SK-N-SH (cell line): ENCODE results near the gene KLK14. TPM values are rescaled to one million over a fixed set of nuclear protein-coding genes. Genes with fewer than 3 reads are reported as not detected.

Source experiments
- CTCF ChIA-PET: fragments of 300-600, 350-600 bp; formaldehyde crosslinking; extraction: SDS; loops from one replicate; lab custom pipeline; 2021; lab: Yijun Ruan, JAX
- POLR2A ChIA-PET: fragments of 350-600 bp; sonication (Branson Sonifier 250); formaldehyde crosslinking; extraction: SDS; loops from one replicate; lab custom pipeline; 2020; ENCODE audit warnings: antibody characterized with exemption, inconsistent platforms; lab: Yijun Ruan, JAX
- DNase-seq: peaks from one replicate; pipeline ENCODE4 v3.0.0; 2012
- H2AFZ ChIP-seq: fragments of 200-600 bp; sonication (generic); 2 replicates; pipeline ENCODE4 v1.8.1; 2016; ENCODE audit warnings: antibody characterized with exemption, mild to moderate bottlenecking, low read depth
- H3F3A ChIP-seq: fragments of 200-600 bp; sonication (generic); replicated peaks from 2 replicates; pipeline ENCODE3; 2016; ENCODE audit warnings: antibody characterized with exemption, mild to moderate bottlenecking; ENCODE audit not compliant: insufficient read depth
- H3K27ac ChIP-seq, 2 experiments: fragments of 200-500 bp in 1 of 2; fragments of 200-600 bp in 1 of 2; sonication (Bioruptor generic) in 1 of 2; sonication (generic), shearing (Covaris generic) in 1 of 2; 2 replicates each; pipeline versions ENCODE4 v1.5.1 to v1.6.1; 2014 to 2016; ENCODE audit warnings: low read depth in 2 of 2, inconsistent platforms in 1 of 2, low read length in 1 of 2, mild to moderate bottlenecking in 1 of 2, mixed read lengths in 1 of 2
- H3K27me3 ChIP-seq: fragments of 200-600 bp; sonication (generic), shearing (Covaris generic); 2 replicates; pipeline ENCODE4 v1.6.1; 2016; ENCODE audit warnings: mixed run types; ENCODE audit not compliant: insufficient read depth
- H3K36me3 ChIP-seq, 2 experiments: fragments of 200-500 bp in 1 of 2; fragments of 200-600 bp in 1 of 2; sonication (Bioruptor generic) in 1 of 2; sonication (generic) in 1 of 2; replicated peaks in 1 of 2; 2 replicates each; pipeline versions ENCODE3 to v1.5.1; 2014 to 2016; ENCODE audit warnings: low read length in 1 of 2, mild to moderate bottlenecking in 1 of 2; ENCODE audit not compliant: insufficient read depth in 2 of 2, control insufficient read depth in 1 of 2
- H3K4me1 ChIP-seq, 2 experiments: fragments of 200-500 bp in 1 of 2; fragments of 200-600 bp in 1 of 2; sonication (Bioruptor generic) in 1 of 2; sonication (generic), shearing (Covaris generic) in 1 of 2; 2 replicates each; pipeline versions ENCODE4 v1.5.1 to v1.6.1; 2014 to 2016; ENCODE audit warnings: low read depth in 1 of 2, low read length in 1 of 2, mixed run types in 1 of 2; ENCODE audit not compliant: insufficient read depth in 2 of 2, control insufficient read depth in 1 of 2
- H3K4me2 ChIP-seq: fragments of 200-600 bp; sonication (generic), shearing (Covaris generic); 2 replicates; pipeline ENCODE4 v1.6.1; 2017; ENCODE audit warnings: mixed run types
- H3K4me3 ChIP-seq, 2 experiments: fragments of 200-500 bp in 1 of 2; fragments of 200-600 bp in 1 of 2; sonication (Bioruptor generic) in 1 of 2; sonication (generic), shearing (Covaris generic) in 1 of 2; 2 replicates each; pipeline versions ENCODE4 v1.5.1 to v1.8.1; 2014 to 2016; ENCODE audit warnings: low read depth in 2 of 2, inconsistent platforms in 1 of 2, low read length in 1 of 2, mild to moderate bottlenecking in 1 of 2, mixed read lengths in 1 of 2, moderate library complexity in 1 of 2
- H3K79me2 ChIP-seq: fragments of 200-600 bp; sonication (generic); 2 replicates; pipeline ENCODE4 v1.8.1; 2017; ENCODE audit warnings: mild to moderate bottlenecking; ENCODE audit not compliant: insufficient read depth
- H3K9ac ChIP-seq: fragments of 200-600 bp; sonication (generic); 2 replicates; pipeline ENCODE4 v1.6.1; 2017; ENCODE audit warnings: mixed run types
- H3K9me2 ChIP-seq: fragments of 200-600 bp; sonication (generic); 2 replicates; pipeline ENCODE4 v1.6.1; 2017; ENCODE audit warnings: mixed run types
- H3K9me3 ChIP-seq: fragments of 200-600 bp; sonication (generic); 2 replicates; pipeline ENCODE4 v1.6.1; 2017; ENCODE audit warnings: mixed run types, mild to moderate bottlenecking, moderate library complexity
- H4K20me1 ChIP-seq: fragments of 200-600 bp; sonication (generic); 2 replicates; pipeline ENCODE4 v1.6.1; 2017; ENCODE audit warnings: mild to moderate bottlenecking, mixed run types; ENCODE audit not compliant: insufficient read depth
- CHD2 ChIP-seq: fragments of 150-350 bp; IDR thresholded peaks from 2 replicates; pipeline ENCODE4 v1.6.1; 2018; ENCODE audit warnings: low read length; ENCODE audit not compliant: partially characterized antibody
- ELF1 ChIP-seq: IDR thresholded peaks from 2 replicates; pipeline ENCODE4 v1.4.0; 2012
- FOSL2 ChIP-seq: IDR thresholded peaks from 2 replicates; pipeline ENCODE4 v1.4.0; 2012; ENCODE audit warnings: low read depth, mild to moderate bottlenecking, moderate library complexity, borderline replicate concordance
- FOXM1 ChIP-seq: IDR thresholded peaks from 2 replicates; pipeline ENCODE4 v1.4.0; 2012; ENCODE audit warnings: low read depth, mild to moderate bottlenecking
- GABPA ChIP-seq: IDR thresholded peaks from 2 replicates; pipeline ENCODE4 v1.4.0; 2012; ENCODE audit warnings: low read depth, mild to moderate bottlenecking
- GATA2 ChIP-seq: sonication (generic); formaldehyde crosslinking; IDR thresholded peaks from 2 replicates; pipeline ENCODE4 v1.5.0; 2020; ENCODE audit warnings: mild to moderate bottlenecking, missing genetic modification reagents
- MEF2A ChIP-seq: IDR thresholded peaks from 2 replicates; pipeline ENCODE4 v1.4.0; 2012; ENCODE audit warnings: low read depth, borderline replicate concordance
- MXI1 ChIP-seq: IDR thresholded peaks from 2 replicates; pipeline ENCODE4 v1.6.1; 2012; ENCODE audit warnings: mild to moderate bottlenecking, low read depth, low read length, improper control_type of control experiment
- NFIC ChIP-seq: IDR thresholded peaks from 2 replicates; pipeline ENCODE4 v1.4.0; 2012; ENCODE audit warnings: borderline replicate concordance
- NRF1 ChIP-seq: IDR thresholded peaks from 2 replicates; pipeline ENCODE4 v1.6.1; 2012; ENCODE audit warnings: low read depth, mild to moderate bottlenecking, low read length
- POLR2AphosphoS5 ChIP-seq: IDR thresholded peaks from 2 replicates; pipeline ENCODE4 v1.6.1; 2012; ENCODE audit warnings: low read depth, low read length
- RFX5 ChIP-seq: IDR thresholded peaks from 2 replicates; pipeline ENCODE4 v1.6.1; 2012; ENCODE audit warnings: mild to moderate bottlenecking, improper control_type of control experiment, low read length
- SIN3A ChIP-seq: IDR thresholded peaks from 2 replicates; pipeline ENCODE4 v1.6.1; 2012; ENCODE audit warnings: low read depth, mild to moderate bottlenecking, low read length, moderate library complexity, borderline replicate concordance
- SMC3 ChIP-seq: IDR thresholded peaks from 2 replicates; pipeline ENCODE4 v1.6.1; 2012; ENCODE audit warnings: low read depth, low read length, improper control_type of control experiment
- TAF1 ChIP-seq: IDR thresholded peaks from 2 replicates; pipeline ENCODE4 v1.6.1; 2012; ENCODE audit warnings: low read depth, mild to moderate bottlenecking, low read length, moderate library complexity, borderline replicate concordance
- TCF12 ChIP-seq: IDR thresholded peaks from 2 replicates; pipeline ENCODE4 v1.4.0; 2012
- TEAD4 ChIP-seq: IDR thresholded peaks from 2 replicates; pipeline ENCODE4 v1.4.0; 2012; ENCODE audit warnings: mild to moderate bottlenecking, borderline replicate concordance; ENCODE audit not compliant: insufficient read depth
- YY1 ChIP-seq: IDR thresholded peaks from 2 replicates; pipeline ENCODE4 v1.4.0; 2012; ENCODE audit warnings: low read depth, mild to moderate bottlenecking
- WGBS: methylation state at CpG from one replicate; pipeline ENCODE4 v1.1.6; 2017; ENCODE audit warnings: low lambda C conversion rate; 5-methylcytosine and 5-hydroxymethylcytosine counted together
- polyA plus RNA-seq, 3 experiments: library from polyadenylated mRNA; depleted of rRNA; stranded (reverse); fragments of >200 nt; gene quantifications; 2 replicates each; pipeline ENCODE4 v1.2.3, GENCODE V29; 2012
- TF ChIP-seq, protein P1 (sequence below): IDR thresholded peaks from 2 replicates; pipeline ENCODE4; 2012
- TF ChIP-seq, protein P2 (sequence below): fragments of 200-600 bp; sonication (generic); IDR thresholded peaks from 2 replicates; pipeline ENCODE4 v1.6.1; 2017; ENCODE audit warnings: antibody characterized with exemption, mild to moderate bottlenecking, moderate library complexity
- TF ChIP-seq, protein P3 (sequence below): IDR thresholded peaks from 2 replicates; pipeline ENCODE4 v1.4.0; 2012; ENCODE audit warnings: low read depth, borderline replicate concordance
- TF ChIP-seq, protein P4 (sequence below): IDR thresholded peaks from 2 replicates; pipeline ENCODE4 v1.4.0; 2012; ENCODE audit warnings: low read depth
- TF ChIP-seq, protein P5 (sequence below): IDR thresholded peaks from 2 replicates; pipeline ENCODE4 v1.4.0; 2012; ENCODE audit warnings: low read depth, borderline replicate concordance
- TF ChIP-seq, protein P6 (sequence below): IDR thresholded peaks from 2 replicates; pipeline ENCODE4 v1.6.1; 2012; ENCODE audit warnings: mild to moderate bottlenecking, low read depth, low read length, moderate library complexity

The KLK14 gene
- polyA plus RNA-seq, 1 of the 3 experiments (the other 2 are of a cell fraction) = 0.26 TPM

DNA sequence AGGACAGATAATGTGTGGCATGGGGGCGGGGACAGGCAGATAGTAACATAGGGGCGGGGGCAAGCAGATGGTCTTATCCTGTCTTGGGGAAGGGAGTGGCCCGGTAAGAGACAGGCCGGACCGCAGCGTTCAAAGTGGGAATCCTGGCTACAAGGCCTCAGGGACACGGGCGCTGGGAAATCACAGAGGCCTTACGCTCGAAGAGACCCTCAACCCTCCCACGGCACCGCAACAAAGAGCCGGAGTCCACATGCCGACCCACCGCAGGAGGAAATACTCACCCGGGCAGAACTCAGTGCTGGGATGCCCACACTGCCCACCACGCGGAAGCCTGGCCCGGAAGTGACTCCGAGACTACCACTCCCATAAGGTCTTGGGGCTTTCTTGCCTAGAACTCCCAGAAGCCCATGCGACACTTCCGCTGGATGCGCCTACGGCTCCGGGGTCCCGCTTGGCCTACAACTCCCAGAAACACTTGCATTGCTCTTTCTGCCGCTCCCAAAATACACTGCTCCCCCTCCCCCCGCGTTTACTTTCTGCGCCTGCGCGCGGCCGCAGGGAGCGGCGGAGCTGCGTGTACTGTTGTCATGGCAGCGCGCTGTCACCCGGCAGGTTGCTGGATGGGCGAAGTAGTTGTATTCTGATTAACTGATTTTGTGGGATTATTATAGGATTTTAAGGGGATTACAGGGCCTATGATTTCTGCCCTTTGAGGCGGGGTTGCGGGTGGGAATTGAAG is 25.5 kb upstream of the KLK14 start, which contains the start of gene CTU1:
CTU1 (minus strand) TSS at position 344 of the 739 bp plus-strand sequence. CDS start 3,840 bp downstream, outside the sequence.
- Histone ChIP-seq H3K4me3 (peak within 1 kb of the TSS; percentile 71 to 89), H4K20me1 (no peaks in the 10 kb centered on the region), H3K36me3 (peaks cover 0 to 11% of the 10 kb centered on the region in 2 experiments), H3K9me2 (no peaks in the 10 kb centered on the region), H3K4me2 (peak within 1 kb of the TSS; percentile 91), H3K9ac (peak within 1 kb of the TSS; percentile 73), H3K27me3 (peaks cover 14% of the 10 kb centered on the region; the same call in 1 of the 2 replicates), H3K4me1 (peaks cover 0 to 12% of the 10 kb centered on the region in 2 experiments; a peak in 2 of 4 replicates), H3F3A (no peaks in the 10 kb centered on the region), H3K79me2 (peaks cover 33% of the 10 kb centered on the region), H2AFZ (peak within 1 kb of the TSS; percentile 92), H3K9me3 (no peaks in the 10 kb centered on the region), H3K27ac (peak within 1 kb of the TSS; percentile 46 to 68)
- WGBS = 2% methylated on average over 25 of the region's 43 CpGs
- CTCF ChIA-PET = interaction anchor here (0.9 kb wide), 1 partner anchor 12 kb away, joined by 3 read pairs; no protein-coding TSS in a partner anchor
- POLR2A ChIA-PET = no interaction called here
- DNase-seq = peak; percentile 94
- TF ChIP-seq SMC3 (no peak), POLR2AphosphoS5 (peak; percentile 85), SIN3A (peak; percentile 48), NFIC (no peak), MEF2A (no peak), GABPA (peak; percentile 95), GATA2 (CRISPR knock-in tag) (no peak), MXI1 (peak; percentile 97), FOSL2 (no peak), CHD2 (peak; percentile 92), RFX5 (peak; percentile 96), ELF1 (peak; percentile 98), YY1 (peak; percentile 63; the same call in 1 of the 2 replicates), TCF12 (peak; percentile 35; the same call in 1 of the 2 replicates), FOXM1 (no peak), TAF1 (peak; percentile 70; the same call in 1 of the 2 replicates), NRF1 (peak; percentile 80), TEAD4 (no peak)
- TF ChIP-seq, protein P1, sequence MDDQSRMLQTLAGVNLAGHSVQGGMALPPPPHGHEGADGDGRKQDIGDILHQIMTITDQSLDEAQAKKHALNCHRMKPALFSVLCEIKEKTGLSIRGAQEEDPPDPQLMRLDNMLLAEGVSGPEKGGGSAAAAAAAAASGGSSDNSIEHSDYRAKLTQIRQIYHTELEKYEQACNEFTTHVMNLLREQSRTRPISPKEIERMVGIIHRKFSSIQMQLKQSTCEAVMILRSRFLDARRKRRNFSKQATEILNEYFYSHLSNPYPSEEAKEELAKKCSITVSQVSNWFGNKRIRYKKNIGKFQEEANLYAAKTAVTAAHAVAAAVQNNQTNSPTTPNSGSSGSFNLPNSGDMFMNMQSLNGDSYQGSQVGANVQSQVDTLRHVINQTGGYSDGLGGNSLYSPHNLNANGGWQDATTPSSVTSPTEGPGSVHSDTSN = no peak
- TF ChIP-seq, protein P2, sequence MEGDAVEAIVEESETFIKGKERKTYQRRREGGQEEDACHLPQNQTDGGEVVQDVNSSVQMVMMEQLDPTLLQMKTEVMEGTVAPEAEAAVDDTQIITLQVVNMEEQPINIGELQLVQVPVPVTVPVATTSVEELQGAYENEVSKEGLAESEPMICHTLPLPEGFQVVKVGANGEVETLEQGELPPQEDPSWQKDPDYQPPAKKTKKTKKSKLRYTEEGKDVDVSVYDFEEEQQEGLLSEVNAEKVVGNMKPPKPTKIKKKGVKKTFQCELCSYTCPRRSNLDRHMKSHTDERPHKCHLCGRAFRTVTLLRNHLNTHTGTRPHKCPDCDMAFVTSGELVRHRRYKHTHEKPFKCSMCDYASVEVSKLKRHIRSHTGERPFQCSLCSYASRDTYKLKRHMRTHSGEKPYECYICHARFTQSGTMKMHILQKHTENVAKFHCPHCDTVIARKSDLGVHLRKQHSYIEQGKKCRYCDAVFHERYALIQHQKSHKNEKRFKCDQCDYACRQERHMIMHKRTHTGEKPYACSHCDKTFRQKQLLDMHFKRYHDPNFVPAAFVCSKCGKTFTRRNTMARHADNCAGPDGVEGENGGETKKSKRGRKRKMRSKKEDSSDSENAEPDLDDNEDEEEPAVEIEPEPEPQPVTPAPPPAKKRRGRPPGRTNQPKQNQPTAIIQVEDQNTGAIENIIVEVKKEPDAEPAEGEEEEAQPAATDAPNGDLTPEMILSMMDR = no peak
- TF ChIP-seq, protein P3, sequence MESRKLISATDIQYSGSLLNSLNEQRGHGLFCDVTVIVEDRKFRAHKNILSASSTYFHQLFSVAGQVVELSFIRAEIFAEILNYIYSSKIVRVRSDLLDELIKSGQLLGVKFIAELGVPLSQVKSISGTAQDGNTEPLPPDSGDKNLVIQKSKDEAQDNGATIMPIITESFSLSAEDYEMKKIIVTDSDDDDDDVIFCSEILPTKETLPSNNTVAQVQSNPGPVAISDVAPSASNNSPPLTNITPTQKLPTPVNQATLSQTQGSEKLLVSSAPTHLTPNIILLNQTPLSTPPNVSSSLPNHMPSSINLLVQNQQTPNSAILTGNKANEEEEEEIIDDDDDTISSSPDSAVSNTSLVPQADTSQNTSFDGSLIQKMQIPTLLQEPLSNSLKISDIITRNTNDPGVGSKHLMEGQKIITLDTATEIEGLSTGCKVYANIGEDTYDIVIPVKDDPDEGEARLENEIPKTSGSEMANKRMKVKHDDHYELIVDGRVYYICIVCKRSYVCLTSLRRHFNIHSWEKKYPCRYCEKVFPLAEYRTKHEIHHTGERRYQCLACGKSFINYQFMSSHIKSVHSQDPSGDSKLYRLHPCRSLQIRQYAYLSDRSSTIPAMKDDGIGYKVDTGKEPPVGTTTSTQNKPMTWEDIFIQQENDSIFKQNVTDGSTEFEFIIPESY = 0 out of 2 replicates have a peak, but pooled peaks have one; percentile 34
- TF ChIP-seq, protein P4, sequence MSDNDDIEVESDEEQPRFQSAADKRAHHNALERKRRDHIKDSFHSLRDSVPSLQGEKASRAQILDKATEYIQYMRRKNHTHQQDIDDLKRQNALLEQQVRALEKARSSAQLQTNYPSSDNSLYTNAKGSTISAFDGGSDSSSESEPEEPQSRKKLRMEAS = peak; percentile 97
- TF ChIP-seq, protein P5, sequence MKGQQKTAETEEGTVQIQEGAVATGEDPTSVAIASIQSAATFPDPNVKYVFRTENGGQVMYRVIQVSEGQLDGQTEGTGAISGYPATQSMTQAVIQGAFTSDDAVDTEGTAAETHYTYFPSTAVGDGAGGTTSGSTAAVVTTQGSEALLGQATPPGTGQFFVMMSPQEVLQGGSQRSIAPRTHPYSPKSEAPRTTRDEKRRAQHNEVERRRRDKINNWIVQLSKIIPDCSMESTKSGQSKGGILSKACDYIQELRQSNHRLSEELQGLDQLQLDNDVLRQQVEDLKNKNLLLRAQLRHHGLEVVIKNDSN = 0 out of 2 replicates have a peak, but pooled peaks have one; percentile 10
- TF ChIP-seq, protein P6, sequence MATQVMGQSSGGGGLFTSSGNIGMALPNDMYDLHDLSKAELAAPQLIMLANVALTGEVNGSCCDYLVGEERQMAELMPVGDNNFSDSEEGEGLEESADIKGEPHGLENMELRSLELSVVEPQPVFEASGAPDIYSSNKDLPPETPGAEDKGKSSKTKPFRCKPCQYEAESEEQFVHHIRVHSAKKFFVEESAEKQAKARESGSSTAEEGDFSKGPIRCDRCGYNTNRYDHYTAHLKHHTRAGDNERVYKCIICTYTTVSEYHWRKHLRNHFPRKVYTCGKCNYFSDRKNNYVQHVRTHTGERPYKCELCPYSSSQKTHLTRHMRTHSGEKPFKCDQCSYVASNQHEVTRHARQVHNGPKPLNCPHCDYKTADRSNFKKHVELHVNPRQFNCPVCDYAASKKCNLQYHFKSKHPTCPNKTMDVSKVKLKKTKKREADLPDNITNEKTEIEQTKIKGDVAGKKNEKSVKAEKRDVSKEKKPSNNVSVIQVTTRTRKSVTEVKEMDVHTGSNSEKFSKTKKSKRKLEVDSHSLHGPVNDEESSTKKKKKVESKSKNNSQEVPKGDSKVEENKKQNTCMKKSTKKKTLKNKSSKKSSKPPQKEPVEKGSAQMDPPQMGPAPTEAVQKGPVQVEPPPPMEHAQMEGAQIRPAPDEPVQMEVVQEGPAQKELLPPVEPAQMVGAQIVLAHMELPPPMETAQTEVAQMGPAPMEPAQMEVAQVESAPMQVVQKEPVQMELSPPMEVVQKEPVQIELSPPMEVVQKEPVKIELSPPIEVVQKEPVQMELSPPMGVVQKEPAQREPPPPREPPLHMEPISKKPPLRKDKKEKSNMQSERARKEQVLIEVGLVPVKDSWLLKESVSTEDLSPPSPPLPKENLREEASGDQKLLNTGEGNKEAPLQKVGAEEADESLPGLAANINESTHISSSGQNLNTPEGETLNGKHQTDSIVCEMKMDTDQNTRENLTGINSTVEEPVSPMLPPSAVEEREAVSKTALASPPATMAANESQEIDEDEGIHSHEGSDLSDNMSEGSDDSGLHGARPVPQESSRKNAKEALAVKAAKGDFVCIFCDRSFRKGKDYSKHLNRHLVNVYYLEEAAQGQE = no peak
